ENCODE results near the gene FBN2. TPM values are rescaled to one million over a fixed set of nuclear protein-coding genes. Genes with fewer than 3 reads are reported as not detected.

Gene FBN2
- total RNA-seq, 4 donors from 2014 or later: 5.3 to 19.4 (median 7.5) TPM

DNA sequence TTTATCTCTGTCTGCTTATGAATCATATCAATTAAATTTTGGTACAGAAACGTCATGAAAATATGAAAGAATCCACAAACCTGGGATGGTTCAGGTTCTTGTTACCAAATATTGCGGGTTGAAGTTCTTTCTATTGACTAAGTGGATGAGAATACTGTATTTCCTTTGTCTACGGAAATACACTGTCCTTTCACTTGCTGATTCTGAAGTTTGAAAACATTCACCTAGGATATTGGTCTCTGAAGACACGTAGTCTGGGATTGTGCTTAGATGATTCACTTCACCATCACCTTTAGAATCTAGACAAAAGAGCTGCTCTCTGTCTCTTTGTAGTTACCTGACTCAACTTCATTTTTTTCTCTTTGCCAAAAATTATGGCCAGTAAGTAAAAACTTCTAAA lies 222.4 kb downstream of the FBN2 start:
- no peak overlapping the region for H3K4me3 ChIP-seq
- no peaks in the 10 kb centered on the region for H3K4me1 ChIP-seq
- H3K36me3 ChIP-seq: no peaks in the 10 kb centered on the region
- no peaks in the 10 kb centered on the region for H3K27me3 ChIP-seq
- WGBS, 2 donors (ENCODE audit: low coverage in 1 of 2): 84 to 91% methylated on average over 4 of the region's 4 CpGs
- no peak overlapping the region for H3K27ac ChIP-seq
- ATAC-seq: no peak
- H3K9me3 ChIP-seq: no peaks in the 10 kb centered on the region
- TF ChIP-seq EP300 (IDR thresholded peaks at IDR 0.05) (no peak), POLR2AphosphoS5 (IDR thresholded peaks at IDR 0.05) (no peak), POLR2A (IDR thresholded peaks at IDR 0.05) (no peak), CTCF (IDR thresholded peaks at IDR 0.05) (no peak)

DNA sequence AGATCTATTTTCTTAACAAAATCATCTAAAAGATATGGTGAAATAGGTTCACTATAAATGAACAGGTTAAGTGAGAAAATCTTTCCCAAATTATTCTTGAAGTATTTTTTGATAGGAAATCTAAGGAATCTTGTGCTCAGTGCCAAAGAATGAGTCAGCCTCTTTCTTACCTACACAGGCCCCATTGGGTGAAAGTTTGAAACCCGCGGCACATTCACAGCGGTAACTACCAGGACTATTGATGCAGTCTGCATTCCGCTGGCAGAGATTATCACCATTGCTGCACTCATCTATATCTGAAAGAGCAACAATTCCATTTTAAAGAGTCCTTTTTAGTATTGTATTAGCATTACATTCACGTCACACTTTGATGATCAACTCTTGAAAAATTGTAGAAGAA lies 232.7 kb downstream of the FBN2 start:
- WGBS, 2 donors (ENCODE audit: low coverage in 1 of 2): 94 to 100% methylated on average over 5 of the region's 5 CpGs
- Histone ChIP-seq H3K36me3 (peaks cover 0 to 4% of the 10 kb centered on the region in 2 donors), H3K27me3 (no peaks in the 10 kb centered on the region), H3K4me1 (peaks cover 0 to 10% (median 0%) of the 10 kb centered on the region in 3 donors), H3K4me3 (no peak overlapping the region), H3K27ac (no peak overlapping the region), H3K9me3 (no peaks in the 10 kb centered on the region)
- no peak for TF ChIP-seq CTCF (IDR thresholded peaks at IDR 0.05)
- no peak for TF ChIP-seq POLR2AphosphoS5 (IDR thresholded peaks at IDR 0.05)
- no peak for TF ChIP-seq EP300 (IDR thresholded peaks at IDR 0.05)
- no peak for TF ChIP-seq POLR2A (IDR thresholded peaks at IDR 0.05)
- ATAC-seq: no peak

DNA sequence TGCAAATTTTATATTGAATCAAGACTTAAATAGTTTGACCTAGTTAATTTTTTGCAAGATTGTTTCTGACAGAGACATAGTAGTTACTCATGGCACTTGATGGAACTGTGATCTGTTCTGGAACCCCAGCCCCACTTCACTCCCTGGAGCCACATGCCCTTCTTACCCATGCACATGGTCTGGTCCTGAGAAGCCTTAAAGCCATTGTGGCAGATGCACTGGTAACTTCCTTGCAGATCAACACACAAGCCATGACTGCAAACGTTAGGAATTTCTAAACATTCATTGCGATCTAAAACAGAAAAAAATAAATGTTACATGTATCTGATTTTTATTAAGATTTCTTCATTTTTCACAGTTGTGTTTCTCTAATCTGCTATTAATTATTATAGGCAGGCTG lies 233.3 kb downstream of the FBN2 start:
- no peaks in the 10 kb centered on the region for H3K27me3 ChIP-seq
- no peak overlapping the region for H3K27ac ChIP-seq
- H3K4me3 ChIP-seq: no peak overlapping the region
- no peaks in the 10 kb centered on the region for H3K9me3 ChIP-seq
- peaks cover 0 to 4% of the 10 kb centered on the region in 2 donors for H3K36me3 ChIP-seq
- TF ChIP-seq EP300 (IDR thresholded peaks at IDR 0.05) (no peak), POLR2A (IDR thresholded peaks at IDR 0.05) (no peak), POLR2AphosphoS5 (IDR thresholded peaks at IDR 0.05) (no peak), CTCF (IDR thresholded peaks at IDR 0.05) (no peak)
- 51 to 65% methylated on average over 2 of the region's 2 CpGs for WGBS, 2 donors (ENCODE audit: low coverage in 1 of 2)
- peaks cover 0 to 10% (median 0%) of the 10 kb centered on the region in 3 donors for H3K4me1 ChIP-seq
- ATAC-seq: no peak

DNA sequence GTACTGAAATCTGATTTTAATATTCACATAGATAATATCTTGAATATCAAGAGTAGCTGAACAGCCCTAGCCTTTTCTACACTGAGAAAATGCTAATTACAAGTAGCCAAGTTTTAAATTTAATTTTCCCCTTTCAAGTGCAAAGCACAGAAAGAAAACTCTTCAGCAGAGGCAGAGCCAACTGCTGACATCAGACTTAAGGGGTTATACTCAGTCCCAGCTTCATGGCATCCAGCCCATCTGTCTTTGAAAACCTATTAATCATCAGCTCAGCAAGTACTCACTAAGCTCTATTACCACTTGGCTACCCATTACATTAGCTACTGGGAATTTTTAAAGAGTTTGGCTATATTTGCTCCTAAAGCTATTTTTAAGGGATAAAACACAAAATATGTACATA lies 234.0 kb downstream of the FBN2 start:
- no peak for ATAC-seq
- H3K4me1 ChIP-seq: peaks cover 0 to 10% (median 0%) of the 10 kb centered on the region in 3 donors
- no peaks in the 10 kb centered on the region for H3K27me3 ChIP-seq
- H3K4me3 ChIP-seq: no peak overlapping the region
- no peak overlapping the region for H3K27ac ChIP-seq
- H3K9me3 ChIP-seq: no peaks in the 10 kb centered on the region
- peaks cover 0 to 9% of the 10 kb centered on the region in 2 donors for H3K36me3 ChIP-seq
- no peak for TF ChIP-seq POLR2AphosphoS5 (IDR thresholded peaks at IDR 0.05)
- TF ChIP-seq POLR2A (IDR thresholded peaks at IDR 0.05): no peak
- TF ChIP-seq EP300 (IDR thresholded peaks at IDR 0.05): no peak
- TF ChIP-seq CTCF (IDR thresholded peaks at IDR 0.05): no peak

GRCh38 chr5:128303593-128303992 lies 234.5 kb downstream of the FBN2 start:
- TF ChIP-seq EP300 (IDR thresholded peaks at IDR 0.05) (no peak), POLR2AphosphoS5 (IDR thresholded peaks at IDR 0.05) (no peak), CTCF (IDR thresholded peaks at IDR 0.05) (no peak), POLR2A (IDR thresholded peaks at IDR 0.05) (no peak)
- Histone ChIP-seq H3K27me3 (no peaks in the 10 kb centered on the region), H3K4me1 (peaks cover 0 to 10% (median 0%) of the 10 kb centered on the region in 3 donors), H3K9me3 (no peaks in the 10 kb centered on the region), H3K4me3 (no peak overlapping the region), H3K36me3 (peaks cover 0 to 5% of the 10 kb centered on the region in 2 donors), H3K27ac (no peak overlapping the region)
- no peak for ATAC-seq
- WGBS, 2 donors (ENCODE audit: low coverage in 1 of 2): 21 to 25% methylated on average over 1 of the region's 1 CpG
